ENCODE results near the gene SDCCAG8. TPM values are rescaled to one million over a fixed set of nuclear protein-coding genes. Genes with fewer than 3 reads are reported as not detected.
A peak's percentile ranks its signal among the peaks of the same experiment; 100 is the strongest.

SDCCAG8 gene
- total RNA-seq, 2 donors from 2014 or later, result 25.7 to 36.9 TPM

DNA sequence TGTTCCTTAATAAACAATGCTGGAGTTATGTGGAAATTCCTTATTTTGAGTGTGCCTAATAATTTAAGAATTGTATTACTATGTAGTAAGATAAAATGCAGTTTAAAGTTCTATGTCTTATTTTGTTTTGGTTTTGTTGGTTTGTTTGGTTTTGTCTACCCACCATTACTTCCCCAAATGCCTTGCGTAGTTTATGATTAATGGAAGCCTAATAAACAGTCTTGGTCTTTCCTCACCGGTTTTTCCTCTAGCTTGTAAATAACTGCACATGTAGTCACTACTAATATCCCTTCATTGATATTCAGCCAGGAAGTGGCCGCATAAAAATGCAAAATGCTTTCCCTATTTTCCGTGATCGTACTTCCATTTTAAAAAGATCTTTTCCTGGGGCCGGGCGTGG is 2.9 kb downstream of the SDCCAG8 start:
- peaks cover 16% of the 10 kb centered on the region for H3K4me1 Mint-ChIP-seq
- ATAC-seq, result no peak

DNA sequence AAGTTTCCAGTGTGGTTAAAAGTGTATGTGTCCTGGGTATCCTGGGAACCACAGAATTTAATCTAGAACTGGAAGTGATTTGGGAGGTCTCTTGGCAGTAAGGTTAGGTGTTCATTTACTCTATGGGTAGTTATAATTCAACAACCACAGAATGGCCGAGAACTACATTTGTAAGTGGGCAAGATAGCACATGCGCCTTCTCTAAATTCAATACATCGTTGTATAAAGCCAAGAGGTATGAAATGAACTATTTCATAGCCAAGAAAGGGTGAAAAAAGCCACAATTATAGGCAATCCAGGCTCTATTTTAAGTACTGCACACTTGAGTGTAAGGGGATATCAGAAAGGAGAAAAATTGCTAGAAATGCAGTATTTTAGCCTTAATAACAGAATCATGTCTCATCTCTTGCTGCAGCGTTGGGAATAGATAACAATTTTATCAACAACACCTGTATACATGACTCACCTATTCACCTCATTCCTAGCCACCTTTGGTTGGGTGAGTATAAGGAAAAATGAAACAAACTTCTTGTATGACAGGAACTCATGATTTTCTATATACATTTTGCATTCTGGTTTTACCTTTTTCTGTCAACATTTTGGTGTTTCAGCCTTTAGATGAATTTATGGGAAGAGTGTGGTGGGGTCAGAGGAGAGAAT is 4.5 kb downstream of the SDCCAG8 start:
- ATAC-seq (no peak), DNase-seq (no peak)
- peaks cover 12% of the 10 kb centered on the region for H3K4me1 Mint-ChIP-seq
- H3K4me3 Mint-ChIP-seq, result no peak overlapping the region
- no peak overlapping the region for H3K27ac Mint-ChIP-seq
- no peaks in the 10 kb centered on the region for H3K9me3 ChIP-seq (ENCODE audit: control insufficient read depth, low read length, poor library complexity, severe bottlenecking)
- H3K27me3 Mint-ChIP-seq, result no peaks in the 10 kb centered on the region
- H3K36me3 Mint-ChIP-seq (ENCODE audit: low read depth), result no peaks in the 10 kb centered on the region

More for the DNA sequence above, 2.9 kb downstream of the SDCCAG8 start:
- no peaks in the 10 kb centered on the region for H3K36me3 Mint-ChIP-seq (ENCODE audit: low read depth)
- H3K4me3 Mint-ChIP-seq, result no peak overlapping the region
- no peak for DNase-seq
- no peaks in the 10 kb centered on the region for H3K9me3 ChIP-seq (ENCODE audit: control insufficient read depth, low read length, poor library complexity, severe bottlenecking)
- no peaks in the 10 kb centered on the region for H3K27me3 Mint-ChIP-seq
- H3K27ac Mint-ChIP-seq, result no peak overlapping the region

DNA sequence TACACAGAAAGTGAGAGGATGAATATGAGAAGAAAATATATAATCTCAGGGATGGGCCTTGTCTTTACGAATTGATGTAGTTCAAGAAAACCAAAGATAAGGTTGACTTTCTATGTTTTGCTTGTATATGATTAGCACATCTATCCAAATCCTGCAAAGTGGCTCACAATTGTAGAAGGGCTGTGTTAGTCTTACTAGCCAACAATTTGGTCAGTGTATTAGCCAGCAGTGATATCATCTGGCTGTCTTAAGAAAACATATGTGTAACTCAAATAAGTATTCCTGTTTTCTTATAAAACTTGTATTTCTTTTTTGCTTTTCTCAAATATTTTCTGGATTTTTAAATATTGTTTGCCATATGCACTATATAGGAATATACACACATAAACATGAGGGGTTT is 5.5 kb downstream of the SDCCAG8 start:
- no peak overlapping the region for H3K4me3 Mint-ChIP-seq
- DNase-seq, result no peak
- ATAC-seq, result no peak
- H3K27me3 Mint-ChIP-seq, result no peaks in the 10 kb centered on the region
- H3K9me3 ChIP-seq (ENCODE audit: control insufficient read depth, low read length, poor library complexity, severe bottlenecking), result no peaks in the 10 kb centered on the region
- H3K27ac Mint-ChIP-seq, result no peak overlapping the region
- peaks cover 9% of the 10 kb centered on the region for H3K4me1 Mint-ChIP-seq
- H3K36me3 Mint-ChIP-seq (ENCODE audit: low read depth), result no peaks in the 10 kb centered on the region

DNA sequence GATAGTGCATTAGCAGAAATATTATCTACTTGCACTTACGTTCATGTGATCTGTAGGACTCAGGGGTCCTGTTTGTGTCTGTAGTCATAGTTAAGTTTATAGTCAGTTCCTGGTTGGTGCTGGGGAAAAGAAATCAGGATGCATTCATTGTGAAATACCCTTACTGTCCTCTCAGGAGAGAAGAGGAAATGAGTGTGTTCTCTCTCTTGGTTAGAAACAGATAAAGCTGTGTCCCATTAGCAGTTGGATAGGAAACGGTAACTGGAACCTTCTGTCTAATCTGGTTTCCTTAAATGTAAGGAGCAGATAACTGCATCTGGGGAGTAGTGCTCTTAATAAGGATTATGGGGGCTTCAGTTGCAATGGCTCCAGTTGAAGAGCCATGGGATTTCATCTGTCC is 8.9 kb downstream of the SDCCAG8 start:
- H3K36me3 Mint-ChIP-seq (ENCODE audit: low read depth), result no peaks in the 10 kb centered on the region
- no peak overlapping the region for H3K4me3 Mint-ChIP-seq
- ATAC-seq (no peak), DNase-seq (no peak)
- no peaks in the 10 kb centered on the region for H3K9me3 ChIP-seq (ENCODE audit: control insufficient read depth, low read length, poor library complexity, severe bottlenecking)
- peaks cover 13% of the 10 kb centered on the region for H3K4me1 Mint-ChIP-seq
- H3K27me3 Mint-ChIP-seq, result no peaks in the 10 kb centered on the region
- no peak overlapping the region for H3K27ac Mint-ChIP-seq

DNA sequence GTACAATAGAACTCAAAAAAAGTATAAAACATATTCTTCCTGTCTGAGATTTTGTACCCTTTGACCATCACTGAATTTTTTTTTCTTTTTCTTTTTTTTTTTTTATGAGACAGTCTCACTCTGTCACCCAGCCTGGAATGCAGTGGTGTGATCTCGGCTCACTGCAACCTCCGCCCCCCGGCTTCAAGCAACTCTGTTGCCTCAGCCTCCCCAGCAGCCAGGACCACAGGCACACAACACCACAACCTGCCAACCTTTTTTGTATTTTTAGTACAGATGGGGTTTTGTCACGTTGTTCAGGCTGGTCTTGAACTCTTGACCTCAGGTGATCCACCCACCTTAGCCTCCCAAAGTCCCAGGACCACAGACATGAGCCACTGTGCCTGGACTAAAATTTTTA is 10.4 kb downstream of the SDCCAG8 start:
- H3K9me3 ChIP-seq (ENCODE audit: control insufficient read depth, low read length, poor library complexity, severe bottlenecking), result no peaks in the 10 kb centered on the region
- no peak overlapping the region for H3K4me3 Mint-ChIP-seq
- ATAC-seq, result no peak
- peaks cover 14% of the 10 kb centered on the region for H3K4me1 Mint-ChIP-seq
- no peak for DNase-seq
- no peaks in the 10 kb centered on the region for H3K27me3 Mint-ChIP-seq
- H3K36me3 Mint-ChIP-seq (ENCODE audit: low read depth), result peaks cover 2% of the 10 kb centered on the region
- no peak overlapping the region for H3K27ac Mint-ChIP-seq

- ATAC-seq (no peak), DNase-seq (no peak)
- Mint-ChIP-seq H3K4me3 (no peak overlapping the region), H3K36me3 (ENCODE audit: low read depth) (peaks cover 2% of the 10 kb centered on the region), H3K27ac (no peak overlapping the region), H3K27me3 (no peaks in the 10 kb centered on the region), H3K4me1 (peaks cover 13% of the 10 kb centered on the region)
- H3K9me3 ChIP-seq (ENCODE audit: control insufficient read depth, low read length, poor library complexity, severe bottlenecking), result no peaks in the 10 kb centered on the region
Measured at GRCh38 chr1:243267471-243267880, 11.6 kb downstream of the SDCCAG8 start.

DNA sequence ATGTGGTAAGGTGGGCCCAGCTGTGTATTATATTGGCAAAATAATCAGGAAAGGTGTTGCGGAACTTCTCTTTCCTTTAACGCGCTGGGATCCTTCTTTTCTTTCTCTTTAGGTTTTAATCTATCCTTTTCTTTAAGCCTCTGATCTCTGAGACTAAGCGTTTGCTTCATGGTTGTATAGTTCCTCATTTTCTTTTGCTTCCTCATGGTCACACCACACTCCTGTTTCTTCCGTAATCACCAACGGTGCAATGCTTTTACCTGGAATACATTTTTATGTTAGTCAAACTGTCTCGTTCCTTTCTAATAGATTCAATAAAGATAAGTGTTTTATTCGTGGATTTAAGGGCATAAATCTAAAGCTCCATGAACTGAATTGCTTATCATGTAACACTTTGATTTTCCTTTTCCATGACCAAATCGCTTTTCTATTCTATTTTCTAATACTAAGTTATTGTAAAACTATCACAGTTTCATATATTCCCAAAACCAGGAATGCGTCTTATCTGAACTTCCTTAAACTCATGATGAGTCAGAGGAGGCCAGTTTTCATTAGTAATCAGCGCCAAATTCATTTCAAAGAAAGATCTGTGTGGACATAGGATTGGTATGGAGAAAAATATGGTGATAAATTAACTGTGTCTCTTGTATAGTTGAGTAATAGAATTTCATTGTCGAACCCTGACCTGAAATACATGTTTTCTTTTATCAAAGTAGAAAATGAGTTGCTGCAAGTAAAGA is 12.2 kb downstream of the SDCCAG8 start:
- DNase-seq (no peak), ATAC-seq (no peak)
- Mint-ChIP-seq H3K27me3 (no peaks in the 10 kb centered on the region), H3K36me3 (ENCODE audit: low read depth) (peaks cover 2% of the 10 kb centered on the region), H3K4me1 (peaks cover 13% of the 10 kb centered on the region), H3K4me3 (no peak overlapping the region), H3K27ac (peak overlapping the region; percentile 24)
- H3K9me3 ChIP-seq (ENCODE audit: control insufficient read depth, low read length, poor library complexity, severe bottlenecking), result no peaks in the 10 kb centered on the region

GRCh38 chr1:243268751-243269460 is 13.1 kb downstream of the SDCCAG8 start:
- Mint-ChIP-seq H3K36me3 (ENCODE audit: low read depth) (peaks cover 2% of the 10 kb centered on the region), H3K27ac (no peak overlapping the region), H3K4me1 (peaks cover 13% of the 10 kb centered on the region), H3K27me3 (no peaks in the 10 kb centered on the region), H3K4me3 (no peak overlapping the region)
- ATAC-seq, result no peak
- DNase-seq, result no peak
- no peaks in the 10 kb centered on the region for H3K9me3 ChIP-seq (ENCODE audit: control insufficient read depth, low read length, poor library complexity, severe bottlenecking)

GRCh38 chr1:243269461-243269801 is 13.6 kb downstream of the SDCCAG8 start:
- no peak for ATAC-seq
- H3K27ac Mint-ChIP-seq, result no peak overlapping the region
- peaks cover 2% of the 10 kb centered on the region for H3K36me3 Mint-ChIP-seq (ENCODE audit: low read depth)
- H3K27me3 Mint-ChIP-seq, result no peaks in the 10 kb centered on the region
- H3K9me3 ChIP-seq (ENCODE audit: control insufficient read depth, low read length, poor library complexity, severe bottlenecking), result no peaks in the 10 kb centered on the region
- no peak overlapping the region for H3K4me3 Mint-ChIP-seq
- DNase-seq, result no peak
- peaks cover 12% of the 10 kb centered on the region for H3K4me1 Mint-ChIP-seq

DNA sequence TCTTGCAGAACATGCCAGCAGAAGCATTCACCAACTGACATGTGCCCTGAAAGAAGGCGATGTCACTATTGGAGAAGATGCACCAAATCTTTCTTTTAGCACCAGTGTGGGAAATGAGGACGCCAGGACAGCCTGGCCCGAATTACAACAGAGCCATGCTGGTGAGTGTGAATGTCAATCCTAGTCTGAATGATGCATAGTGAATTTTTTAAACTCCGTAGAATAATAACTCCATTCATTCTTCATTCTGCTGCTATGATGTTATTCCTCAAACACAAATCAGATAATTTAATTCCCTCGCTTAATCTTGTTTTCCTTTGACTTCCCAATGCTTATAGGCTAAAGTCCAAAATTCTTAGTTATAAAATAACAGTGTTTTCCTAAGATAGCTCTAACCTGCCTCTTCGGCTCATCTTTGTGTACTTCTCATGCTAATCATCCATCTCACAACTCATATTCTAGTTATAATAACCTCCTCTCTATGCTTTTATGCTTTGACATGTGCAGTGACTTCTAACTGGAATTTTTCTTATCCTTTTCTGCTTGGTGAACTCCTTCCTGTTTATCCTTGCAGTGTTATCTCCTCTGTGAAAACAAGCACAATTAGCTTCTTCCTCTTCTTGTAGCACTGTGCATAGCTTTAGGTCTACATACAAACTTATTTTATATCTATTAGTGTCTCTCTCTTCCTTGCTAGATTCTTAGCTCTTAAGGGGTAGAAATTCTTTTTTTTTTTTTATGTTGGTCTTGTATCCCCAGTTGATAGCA is 14.4 kb downstream of the SDCCAG8 start:
- H3K27ac Mint-ChIP-seq, result peak overlapping the region; percentile 39
- H3K27me3 Mint-ChIP-seq, result no peaks in the 10 kb centered on the region
- H3K36me3 Mint-ChIP-seq (ENCODE audit: low read depth), result peaks cover 7% of the 10 kb centered on the region
- DNase-seq (no peak), ATAC-seq (no peak)
- no peaks in the 10 kb centered on the region for H3K9me3 ChIP-seq (ENCODE audit: control insufficient read depth, low read length, poor library complexity, severe bottlenecking)
- peaks cover 8% of the 10 kb centered on the region for H3K4me1 Mint-ChIP-seq
- H3K4me3 Mint-ChIP-seq, result no peak overlapping the region

DNA sequence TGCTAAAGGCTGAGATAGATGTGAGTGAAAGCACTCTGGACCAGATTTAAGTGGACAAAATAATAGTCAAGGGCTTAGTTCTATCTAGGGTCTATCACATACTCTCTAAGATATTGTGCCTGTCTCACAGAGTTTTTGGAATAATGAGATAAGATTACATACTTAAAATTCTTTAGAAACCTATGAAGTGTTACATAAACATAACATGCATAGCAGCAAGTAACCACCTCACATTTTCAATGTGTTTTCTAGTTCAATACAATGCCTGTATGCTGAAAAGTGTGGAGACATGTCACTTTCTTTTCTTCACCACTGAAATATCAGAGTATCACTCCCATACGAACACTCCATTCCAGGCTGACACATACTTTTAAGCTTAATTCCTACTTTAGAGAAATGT is 16.2 kb downstream of the SDCCAG8 start:
- Mint-ChIP-seq H3K4me1 (peaks cover 8% of the 10 kb centered on the region), H3K27me3 (no peaks in the 10 kb centered on the region), H3K36me3 (ENCODE audit: low read depth) (peaks cover 7% of the 10 kb centered on the region), H3K27ac (no peak overlapping the region), H3K4me3 (no peak overlapping the region)
- no peaks in the 10 kb centered on the region for H3K9me3 ChIP-seq (ENCODE audit: control insufficient read depth, low read length, poor library complexity, severe bottlenecking)
- ATAC-seq (no peak), DNase-seq (no peak)

- no peak overlapping the region for H3K4me3 Mint-ChIP-seq
- peaks cover 8% of the 10 kb centered on the region for H3K4me1 Mint-ChIP-seq
- peaks cover 7% of the 10 kb centered on the region for H3K36me3 Mint-ChIP-seq (ENCODE audit: low read depth)
- H3K27ac Mint-ChIP-seq, result no peak overlapping the region
- H3K9me3 ChIP-seq (ENCODE audit: control insufficient read depth, low read length, poor library complexity, severe bottlenecking), result no peaks in the 10 kb centered on the region
- DNase-seq, result no peak
- no peak for ATAC-seq
- H3K27me3 Mint-ChIP-seq, result no peaks in the 10 kb centered on the region
Measured at GRCh38 chr1:243272401-243272800, 16.6 kb downstream of the SDCCAG8 start.

GRCh38 chr1:243273506-243273905 is 17.7 kb downstream of the SDCCAG8 start:
- ATAC-seq, result no peak
- H3K27ac Mint-ChIP-seq, result no peak overlapping the region
- no peak for DNase-seq
- no peaks in the 10 kb centered on the region for H3K27me3 Mint-ChIP-seq
- H3K4me1 Mint-ChIP-seq, result peaks cover 8% of the 10 kb centered on the region
- H3K9me3 ChIP-seq (ENCODE audit: control insufficient read depth, low read length, poor library complexity, severe bottlenecking), result no peaks in the 10 kb centered on the region
- H3K4me3 Mint-ChIP-seq, result no peak overlapping the region
- peaks cover 7% of the 10 kb centered on the region for H3K36me3 Mint-ChIP-seq (ENCODE audit: low read depth)

Measured in T-helper 17 cell (primary cell).